Astrocyte of the hippocampus (primary cell): Measurements from ENCODE around the gene VMAC.
"Not testable (repeated sequence)": the region's sequence is repeated elsewhere in the genome, so short reads cannot be mapped to it uniquely, and the experiment has no call there.

ENCODE experiments used
- DNase-seq: peaks from one replicate; pipeline ENCODE4 v3.0.0; 2011; ENCODE audit warnings: low read depth, low spot score

VMAC gene

GRCh38 chr19:5904352-5905113 lies at the start of gene VMAC:
Gene VMAC, plus strand, starts transcription at chr19:5904872. Its CDS starts 19 bp downstream, at chr19:5904891.
- peak; percentile 100 for DNase-seq

GRCh38 chr19:5855151-5855550 lies 49.5 kb upstream of the VMAC start:
- not testable (repeated sequence) for DNase-seq

GRCh38 chr19:5857203-5858081 lies 47.2 kb upstream of the VMAC start:
- no peak for DNase-seq

- no peak for DNase-seq
Observed at GRCh38 chr19:5863030-5863665, 41.5 kb upstream of the VMAC start.

- no peak for DNase-seq
Observed at GRCh38 chr19:5864013-5864720, 40.5 kb upstream of the VMAC start.

GRCh38 chr19:5864725-5865486 lies 39.8 kb upstream of the VMAC start:
- no peak for DNase-seq

- DNase-seq = no peak
Observed at GRCh38 chr19:5865772-5866171, 38.9 kb upstream of the VMAC start.

GRCh38 chr19:5867201-5868136 lies 37.2 kb upstream of the VMAC start:
- DNase-seq = no peak

GRCh38 chr19:5870986-5871394 lies 33.7 kb upstream of the VMAC start:
- no peak for DNase-seq

- no peak for DNase-seq
Observed at GRCh38 chr19:5873617-5874199, 31.0 kb upstream of the VMAC start.

- peak; percentile 36 for DNase-seq
Observed at GRCh38 chr19:5874496-5874895, 30.2 kb upstream of the VMAC start.

GRCh38 chr19:5877427-5877826 lies 27.2 kb upstream of the VMAC start:
- no peak for DNase-seq

- no peak for DNase-seq
Observed at GRCh38 chr19:5877882-5878281, 26.8 kb upstream of the VMAC start.

GRCh38 chr19:5880196-5880595 lies 24.5 kb upstream of the VMAC start:
- DNase-seq = no peak

- DNase-seq = peak; percentile 78
Observed at GRCh38 chr19:5880604-5881078, 24.0 kb upstream of the VMAC start.

- no peak for DNase-seq
Observed at GRCh38 chr19:5881543-5882299, 23.0 kb upstream of the VMAC start.

GRCh38 chr19:5882421-5882968 lies 22.2 kb upstream of the VMAC start:
- DNase-seq = no peak
